K562 (cell line): ENCODE data around the gene SUMF1. TPM values are rescaled to one million over a fixed set of nuclear protein-coding genes. Genes with fewer than 3 reads are reported as not detected.

Source experiments
- ARID1B ChIP-seq: fragments of 450-650 bp; IDR thresholded peaks from 2 replicates; pipeline ENCODE4 v1.6.1; 2016; ENCODE audit warnings: antibody characterized with exemption, mild to moderate bottlenecking, inconsistent platforms
- BCOR ChIP-seq: fragments of 450-650 bp; IDR thresholded peaks from 2 replicates; pipeline ENCODE4 v1.6.1; 2016
- CHD2 ChIP-seq: IDR thresholded peaks from 2 replicates; pipeline ENCODE4 v1.6.1; 2011; ENCODE audit warnings: low read depth, low read length
- ESRRA ChIP-seq: fragments of 450-650 bp; IDR thresholded peaks from 2 replicates; pipeline ENCODE4 v1.6.1; 2014; ENCODE audit warnings: low read depth, mild to moderate bottlenecking, moderate library complexity, borderline replicate concordance
- EWSR1 ChIP-seq: fragments of 450-650 bp; IDR thresholded peaks from 2 replicates; pipeline ENCODE4 v1.6.1; 2018; ENCODE audit warnings: borderline replicate concordance, mild to moderate bottlenecking, low read depth, moderate library complexity; ENCODE audit not compliant: partially characterized antibody
- FOXP1 ChIP-seq: sonication (generic); formaldehyde crosslinking; IDR thresholded peaks from 2 replicates; pipeline ENCODE4 v1.8.0; 2022; ENCODE audit warnings: mild to moderate bottlenecking, missing genetic modification reagents
- HDAC2 ChIP-seq: fragments of 450-650 bp; IDR thresholded peaks from 2 replicates; pipeline ENCODE4 v1.6.1; 2016; ENCODE audit warnings: mild to moderate bottlenecking
- LCOR ChIP-seq: sonication (generic); formaldehyde crosslinking; IDR thresholded peaks from 2 replicates; pipeline ENCODE4 v1.8.0; 2022; ENCODE audit warnings: mild to moderate bottlenecking, missing genetic modification reagents
- MEIS2 ChIP-seq: fragments of 450-650 bp; IDR thresholded peaks from 2 replicates; pipeline ENCODE4 v1.6.1; 2014; ENCODE audit warnings: mild to moderate bottlenecking; ENCODE audit not compliant: partially characterized antibody
- NCOA1 ChIP-seq: fragments of 450-650 bp; IDR thresholded peaks from 2 replicates; pipeline ENCODE4 v1.6.1; 2016; ENCODE audit warnings: low read depth
- NCOA2 ChIP-seq, 2 experiments: fragments of 450-650 bp; IDR thresholded peaks; 2 replicates each; pipeline ENCODE4 v1.6.1; 2018; ENCODE audit warnings: mild to moderate bottlenecking in 2 of 2, moderate library complexity in 1 of 2; ENCODE audit not compliant: partially characterized antibody in 2 of 2
- SIRT6 ChIP-seq: IDR thresholded peaks from one replicate; pipeline ENCODE4 v1.6.1; 2012; ENCODE audit warnings: low read depth, mild to moderate bottlenecking, control low read depth, inconsistent platforms, low read length, moderate library complexity
- SREBF2 ChIP-seq: sonication (generic); formaldehyde crosslinking; IDR thresholded peaks from 2 replicates; pipeline ENCODE4 v1.4.0; 2020; ENCODE audit warnings: mild to moderate bottlenecking, missing genetic modification reagents
- STAG1 ChIP-seq: sonication (generic); formaldehyde crosslinking; IDR thresholded peaks from 2 replicates; pipeline ENCODE4 v1.5.0; 2020; ENCODE audit warnings: missing genetic modification reagents, borderline replicate concordance
- TAL1 ChIP-seq: fragments of 450-650 bp; IDR thresholded peaks from 2 replicates; pipeline ENCODE4 v1.6.1; 2016; ENCODE audit warnings: mild to moderate bottlenecking
- TCFL5 ChIP-seq: fragments of 250-450 bp; sonication (Bioruptor Pico); conservative IDR thresholded peaks from 2 replicates; pipeline ENCODE4 v1.6.1; 2021; ENCODE audit warnings: mild to moderate bottlenecking, moderate library complexity, matching md5 sums
- XRCC5 ChIP-seq: fragments of 200-400 bp; formaldehyde crosslinking; IDR thresholded peaks from 2 replicates; pipeline ENCODE4 v1.6.1; 2017; ENCODE audit warnings: low read depth, mild to moderate bottlenecking, low read length
- ZNF274 ChIP-seq: IDR thresholded peaks from 2 replicates; pipeline ENCODE4 v1.6.1; 2011; ENCODE audit warnings: low read depth, mild to moderate bottlenecking, low read length, moderate library complexity, borderline replicate concordance
- ZNF384 ChIP-seq: IDR thresholded peaks from 2 replicates; pipeline ENCODE4 v1.6.1; 2012; ENCODE audit warnings: low read depth, low read length, improper control_type of control experiment
- ZNF57 ChIP-seq: fragments of 450-650 bp; formaldehyde crosslinking; IDR thresholded peaks from 2 replicates; pipeline ENCODE4 v1.4.0; 2020; ENCODE audit warnings: mild to moderate bottlenecking, moderate library complexity
- polyA plus RNA-seq, 8 experiments: library from polyadenylated mRNA; depleted of rRNA in 4 of 8; stranded (reverse) in 5 of 8; unstranded in 3 of 8; fragments of >200 nt; fragmentation: Nextera tagmentation in 2 of 8; fragmentation: Illumina TruSeq in 1 of 8; extraction: Ambion mirVana in 2 of 8; extraction: Trizol in 1 of 8; gene quantifications; 2 replicates each; pipeline versions ENCODE4 v1.2.1 to v1.2.3, GENCODE V29; 2011 to 2014; ENCODE audit warnings: inconsistent platforms in 1 of 8, missing spikeins in 1 of 8
- total RNA-seq, 7 experiments: library from RNA; depleted of rRNA in 6 of 7; stranded (reverse); fragments of >200 nt in 6 of 7; fragmentation: Illumina TruSeq in 2 of 7; extraction: Trizol in 2 of 7; gene quantifications; 2 replicates each; pipeline versions ENCODE4 v1.2.1 to v1.2.3, GENCODE V29; 2011 to 2021; ENCODE audit warnings: low replicate concordance in 1 of 7
- TF ChIP-seq, protein P1 (sequence below), 2 experiments: fragments of 450-650 bp; IDR thresholded peaks; 2 replicates each; pipeline ENCODE4 v1.6.1; 2018; ENCODE audit warnings: mild to moderate bottlenecking in 2 of 2, low read depth in 1 of 2; ENCODE audit not compliant: partially characterized antibody in 2 of 2
- TF ChIP-seq, protein P2 (sequence below), 2 experiments: IDR thresholded peaks in 1 of 2; conservative IDR thresholded peaks in 1 of 2; 2 replicates each; pipeline ENCODE4 v1.6.1; 2016; ENCODE audit warnings: low read depth in 2 of 2, mild to moderate bottlenecking in 1 of 2, missing compliant biosample characterization in 1 of 2, missing genetic modification characterization in 1 of 2, moderate library complexity in 1 of 2
- TF ChIP-seq, protein P3 (sequence below): fragments of 450-650 bp; IDR thresholded peaks from 2 replicates; pipeline ENCODE4 v1.6.1; 2016; ENCODE audit warnings: missing biosample characterization, missing genetic modification characterization

The SUMF1 gene
- total and polyA plus RNA-seq, 9 of the 15 experiments (the other 6 are each of a cell fraction or from before 2014, with no cell fraction given) = 1.3 to 7.4 (median 4.2) TPM

DNA sequence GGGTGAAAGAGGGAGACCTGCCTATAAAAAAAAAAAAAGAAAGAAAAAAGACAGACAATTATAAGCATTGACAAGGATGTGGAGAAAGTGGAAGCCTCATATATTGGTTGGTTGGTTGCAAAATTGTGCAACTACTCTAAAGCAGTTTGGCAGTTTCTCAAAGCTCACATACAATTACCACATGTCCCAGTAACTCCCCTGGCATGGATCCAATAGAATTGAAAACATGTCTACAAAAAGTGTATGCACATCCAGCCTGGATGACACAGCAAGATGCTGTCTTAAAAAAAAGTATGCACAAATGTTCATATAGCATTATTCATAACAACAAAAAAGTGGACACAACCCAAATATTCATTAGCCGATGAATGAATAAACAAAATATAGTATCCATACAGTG lies 144.4 kb downstream of the SUMF1 start (continued):
- TF ChIP-seq ESRRA = no peak
- TF ChIP-seq TCFL5 (CRISPR knock-in tag) = no peak
- TF ChIP-seq HDAC2 = peak; percentile 15; the same call in 1 of the 2 replicates
- no peak for TF ChIP-seq NCOA2 (IDR thresholded peaks at IDR 0.05; ENCODE audit: partially characterized antibody in 2 of 2)
- no peak for TF ChIP-seq SREBF2 (CRISPR knock-in tag)
- no peak for TF ChIP-seq ZNF274
- TF ChIP-seq SIRT6 = no peak
- no peak for TF ChIP-seq TAL1
- TF ChIP-seq ARID1B = peak; percentile 38; the same call in 1 of the 2 replicates
- no peak for TF ChIP-seq FOXP1
- TF ChIP-seq XRCC5 = no peak
- no peak for TF ChIP-seq EWSR1
- TF ChIP-seq STAG1 = no peak
- TF ChIP-seq, protein P1, sequence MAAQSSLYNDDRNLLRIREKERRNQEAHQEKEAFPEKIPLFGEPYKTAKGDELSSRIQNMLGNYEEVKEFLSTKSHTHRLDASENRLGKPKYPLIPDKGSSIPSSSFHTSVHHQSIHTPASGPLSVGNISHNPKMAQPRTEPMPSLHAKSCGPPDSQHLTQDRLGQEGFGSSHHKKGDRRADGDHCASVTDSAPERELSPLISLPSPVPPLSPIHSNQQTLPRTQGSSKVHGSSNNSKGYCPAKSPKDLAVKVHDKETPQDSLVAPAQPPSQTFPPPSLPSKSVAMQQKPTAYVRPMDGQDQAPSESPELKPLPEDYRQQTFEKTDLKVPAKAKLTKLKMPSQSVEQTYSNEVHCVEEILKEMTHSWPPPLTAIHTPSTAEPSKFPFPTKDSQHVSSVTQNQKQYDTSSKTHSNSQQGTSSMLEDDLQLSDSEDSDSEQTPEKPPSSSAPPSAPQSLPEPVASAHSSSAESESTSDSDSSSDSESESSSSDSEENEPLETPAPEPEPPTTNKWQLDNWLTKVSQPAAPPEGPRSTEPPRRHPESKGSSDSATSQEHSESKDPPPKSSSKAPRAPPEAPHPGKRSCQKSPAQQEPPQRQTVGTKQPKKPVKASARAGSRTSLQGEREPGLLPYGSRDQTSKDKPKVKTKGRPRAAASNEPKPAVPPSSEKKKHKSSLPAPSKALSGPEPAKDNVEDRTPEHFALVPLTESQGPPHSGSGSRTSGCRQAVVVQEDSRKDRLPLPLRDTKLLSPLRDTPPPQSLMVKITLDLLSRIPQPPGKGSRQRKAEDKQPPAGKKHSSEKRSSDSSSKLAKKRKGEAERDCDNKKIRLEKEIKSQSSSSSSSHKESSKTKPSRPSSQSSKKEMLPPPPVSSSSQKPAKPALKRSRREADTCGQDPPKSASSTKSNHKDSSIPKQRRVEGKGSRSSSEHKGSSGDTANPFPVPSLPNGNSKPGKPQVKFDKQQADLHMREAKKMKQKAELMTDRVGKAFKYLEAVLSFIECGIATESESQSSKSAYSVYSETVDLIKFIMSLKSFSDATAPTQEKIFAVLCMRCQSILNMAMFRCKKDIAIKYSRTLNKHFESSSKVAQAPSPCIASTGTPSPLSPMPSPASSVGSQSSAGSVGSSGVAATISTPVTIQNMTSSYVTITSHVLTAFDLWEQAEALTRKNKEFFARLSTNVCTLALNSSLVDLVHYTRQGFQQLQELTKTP (IDR thresholded peaks at IDR 0.05; ENCODE audit: low read depth in 1 of 2, partially characterized antibody in 2 of 2) = no peak
- TF ChIP-seq MEIS2 = peak; percentile 15
- peak; percentile 75; the same call in 1 of the 2 replicates for TF ChIP-seq ZNF384
- TF ChIP-seq, protein P2, sequence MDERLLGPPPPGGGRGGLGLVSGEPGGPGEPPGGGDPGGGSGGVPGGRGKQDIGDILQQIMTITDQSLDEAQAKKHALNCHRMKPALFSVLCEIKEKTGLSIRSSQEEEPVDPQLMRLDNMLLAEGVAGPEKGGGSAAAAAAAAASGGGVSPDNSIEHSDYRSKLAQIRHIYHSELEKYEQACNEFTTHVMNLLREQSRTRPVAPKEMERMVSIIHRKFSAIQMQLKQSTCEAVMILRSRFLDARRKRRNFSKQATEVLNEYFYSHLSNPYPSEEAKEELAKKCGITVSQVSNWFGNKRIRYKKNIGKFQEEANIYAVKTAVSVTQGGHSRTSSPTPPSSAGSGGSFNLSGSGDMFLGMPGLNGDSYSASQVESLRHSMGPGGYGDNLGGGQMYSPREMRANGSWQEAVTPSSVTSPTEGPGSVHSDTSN (CRISPR knock-in tag; IDR thresholded peaks at IDR 0.05; ENCODE audit: low read depth) = no peak
- TF ChIP-seq, protein P2 (tag; conservative IDR thresholded peaks at IDR 0.05; ENCODE audit: low read depth) = peak; percentile 18; the same call in 1 of the 2 replicates
- no peak for TF ChIP-seq BCOR
- TF ChIP-seq CHD2 = no peak
- TF ChIP-seq, protein P3, sequence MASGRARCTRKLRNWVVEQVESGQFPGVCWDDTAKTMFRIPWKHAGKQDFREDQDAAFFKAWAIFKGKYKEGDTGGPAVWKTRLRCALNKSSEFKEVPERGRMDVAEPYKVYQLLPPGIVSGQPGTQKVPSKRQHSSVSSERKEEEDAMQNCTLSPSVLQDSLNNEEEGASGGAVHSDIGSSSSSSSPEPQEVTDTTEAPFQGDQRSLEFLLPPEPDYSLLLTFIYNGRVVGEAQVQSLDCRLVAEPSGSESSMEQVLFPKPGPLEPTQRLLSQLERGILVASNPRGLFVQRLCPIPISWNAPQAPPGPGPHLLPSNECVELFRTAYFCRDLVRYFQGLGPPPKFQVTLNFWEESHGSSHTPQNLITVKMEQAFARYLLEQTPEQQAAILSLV (tag) = peak; percentile 68
- TF ChIP-seq LCOR = no peak
- no peak for TF ChIP-seq ZNF57
- peak; percentile 13; the same call in 1 of the 2 replicates for TF ChIP-seq NCOA1
- TF ChIP-seq, all 486 proteins: peak for 41
